Cardiac fibroblast (primary cell): Measurements from ENCODE around the gene UNC5A.
"Not testable (repeated sequence)": the region's sequence is repeated elsewhere in the genome, so short reads cannot be mapped to it uniquely, and the experiment has no call there.

Experiments
- DNase-seq, 2 donors: peaks; one replicate each; pipeline versions ENCODE4 v3.0.0 to v3.0.0-alpha.2; 2010; ENCODE audit warnings: low read depth in 2 of 2
- H3K4me3 ChIP-seq, 2 donors: replicated peaks in 1 of 2; 1 replicate in 1 of 2; 2 replicates in 1 of 2; pipeline ENCODE4 v1.5.1; 2011; ENCODE audit warnings: low read depth in 2 of 2, low read length in 2 of 2, mild to moderate bottlenecking in 2 of 2, moderate library complexity in 1 of 2
- CTCF ChIP-seq: IDR thresholded peaks from one replicate; pipeline ENCODE4 v1.5.1; 2011; ENCODE audit warnings: low read depth, mild to moderate bottlenecking, low read length, inconsistent platforms

The UNC5A gene

DNA sequence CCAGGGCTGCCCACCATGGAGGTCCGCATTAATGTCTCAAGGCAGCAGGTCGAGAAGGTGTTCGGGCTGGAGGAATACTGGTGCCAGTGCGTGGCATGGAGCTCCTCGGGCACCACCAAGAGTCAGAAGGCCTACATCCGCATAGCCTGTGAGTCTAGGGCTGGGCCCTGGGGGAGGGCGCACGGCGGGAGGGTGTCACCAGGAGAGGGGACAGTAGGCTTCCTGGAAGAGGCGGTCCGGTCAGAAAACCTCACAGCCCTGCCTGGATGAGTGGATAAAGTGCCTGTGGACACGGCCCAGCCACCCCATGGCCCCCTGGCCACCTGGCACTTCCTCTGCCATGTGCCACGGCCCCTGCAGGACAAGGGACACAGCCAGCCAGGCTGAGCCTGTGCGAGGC, 57.8 kb downstream of the UNC5A start:
- no peak for TF ChIP-seq CTCF
- H3K4me3 ChIP-seq, result no peak overlapping the region
- DNase-seq, result no peak

- no peak overlapping the region for H3K4me3 ChIP-seq
- DNase-seq, result no peak
- TF ChIP-seq CTCF, result no peak
These were observed 58.4 kb downstream of the UNC5A start for GRCh38 chr5:176868731-176869130.

- H3K4me3 ChIP-seq, result no peak overlapping the region
- TF ChIP-seq CTCF, result no peak
- no peak for DNase-seq
These were observed 59.2 kb downstream of the UNC5A start for GRCh38 chr5:176869501-176870109.

DNA sequence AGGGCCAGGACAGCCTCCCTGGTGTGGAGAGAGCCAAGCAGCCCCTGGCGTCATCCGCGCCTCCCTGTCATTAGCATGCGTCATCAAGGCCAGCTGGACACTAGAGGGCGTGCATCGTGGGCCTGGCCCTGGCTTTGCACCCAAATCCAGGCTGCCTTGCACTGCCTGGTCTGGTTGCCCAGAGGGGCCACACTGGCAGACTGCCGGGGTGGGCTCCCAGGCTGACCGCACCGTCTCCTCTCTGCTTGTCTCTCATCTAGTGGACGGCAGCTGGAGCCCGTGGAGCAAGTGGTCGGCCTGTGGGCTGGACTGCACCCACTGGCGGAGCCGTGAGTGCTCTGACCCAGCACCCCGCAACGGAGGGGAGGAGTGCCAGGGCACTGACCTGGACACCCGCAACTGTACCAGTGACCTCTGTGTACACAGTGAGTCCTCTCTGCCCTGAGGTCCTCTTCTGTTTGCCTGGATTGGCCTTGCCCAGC, 59.8 kb downstream of the UNC5A start:
- DNase-seq, result peak; percentile 52 to 70
- H3K4me3 ChIP-seq, result no peak overlapping the region
- TF ChIP-seq CTCF, result peak; percentile 56

GRCh38 chr5:176870644-176871043, 60.3 kb downstream of the UNC5A start:
- not testable (repeated sequence) for DNase-seq

GRCh38 chr5:176872586-176872985, 62.2 kb downstream of the UNC5A start:
- not testable (repeated sequence) for H3K4me3 ChIP-seq, DNase-seq

More at GRCh38 chr5:176870644-176871043, 60.3 kb downstream of the UNC5A start:
- not testable (repeated sequence) for H3K4me3 ChIP-seq

DNA sequence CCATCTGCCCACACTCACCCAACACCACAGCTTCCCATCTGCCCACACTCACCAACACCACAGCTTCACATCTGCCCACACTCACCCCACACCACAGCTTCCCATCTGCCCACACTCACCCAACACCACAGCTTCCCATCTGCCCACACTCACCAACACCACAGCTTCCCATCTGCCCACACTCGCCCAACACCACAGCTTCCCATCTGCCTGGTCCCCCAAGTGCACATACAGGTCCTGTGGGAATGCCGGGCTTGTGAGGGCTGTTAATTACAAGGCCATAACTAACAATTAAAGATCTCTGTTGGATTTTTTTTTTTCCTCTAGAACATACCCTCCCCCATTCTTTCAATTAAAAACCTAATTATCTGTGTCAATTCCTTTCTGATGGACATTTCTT, 62.7 kb downstream of the UNC5A start:
- H3K4me3 ChIP-seq, DNase-seq: not testable (repeated sequence)

- no peak overlapping the region for H3K4me3 ChIP-seq
- DNase-seq, result no peak
- no peak for TF ChIP-seq CTCF
These were observed 63.3 kb downstream of the UNC5A start for GRCh38 chr5:176873541-176874172.
